Calu3 (cell line): ENCODE measurements around the gene RGS14. TPM values are rescaled to one million over a fixed set of nuclear protein-coding genes. Genes with fewer than 3 reads are reported as not detected.

Experiments
- BruUV-seq: library from RNA; stranded (reverse); fragments of 400-500 nt; replicated peaks from 2 replicates; lab custom pipeline; 2021; lab: Mats Ljungman, UMichigan
- CTCF ChIA-PET: fragments of 300-600 bp; sonication (Branson Sonifier 250); formaldehyde crosslinking; loops from one replicate; lab custom pipeline; 2022; ENCODE audit warnings: antibody characterized with exemption; lab: Charles Lee
- DNase-seq: peaks from one replicate; pipeline ENCODE4 v3.0.0; 2022
- H3K27ac Mint-ChIP-seq: one replicate; pipeline ENCODE4 v1.8.0; 2022; ENCODE audit warnings: mixed read lengths; ENCODE audit not compliant: unreplicated experiment
- H3K27me3 Mint-ChIP-seq: one replicate; pipeline ENCODE4 v1.8.0; 2022; ENCODE audit warnings: mixed read lengths; ENCODE audit not compliant: unreplicated experiment
- H3K36me3 Mint-ChIP-seq: one replicate; pipeline ENCODE4 v1.8.0; 2022; ENCODE audit warnings: mild to moderate bottlenecking, moderate library complexity, mixed read lengths; ENCODE audit not compliant: insufficient read depth, unreplicated experiment
- H3K4me1 Mint-ChIP-seq: one replicate; pipeline ENCODE4 v1.8.0; 2022; ENCODE audit warnings: mild to moderate bottlenecking, low read depth, mixed read lengths; ENCODE audit not compliant: unreplicated experiment
- H3K4me3 Mint-ChIP-seq: one replicate; pipeline ENCODE4 v1.8.0; 2022; ENCODE audit warnings: mild to moderate bottlenecking, low read depth, moderate library complexity, mixed read lengths; ENCODE audit not compliant: unreplicated experiment
- H3K9me3 Mint-ChIP-seq: one replicate; pipeline ENCODE4 v1.8.0; 2022; ENCODE audit warnings: low read depth, mixed read lengths; ENCODE audit not compliant: unreplicated experiment
- CTCF ChIP-seq: fragments of 200-600 bp; IDR thresholded peaks from one replicate; pipeline ENCODE4 v1.8.0; 2022; ENCODE audit warnings: antibody characterized with exemption; ENCODE audit not compliant: unreplicated experiment
- intact Hi-C: fragments of 100-400 bp; cut with micrococcal nuclease; formaldehyde crosslinking; loops from one replicate; pipeline ENCODE4 v1.10.0; 2022; ENCODE audit not compliant: unreplicated experiment
- total RNA-seq: library from RNA; stranded (reverse); gene quantifications from 2 replicates; pipeline ENCODE4 v1.2.3, GENCODE V29; 2022

RGS14 gene
- total RNA-seq, 1 experiment from 2014 or later, result 12.9 TPM

- TF ChIP-seq CTCF, result no peak
- Mint-ChIP-seq H3K4me3 (no peak overlapping the region), H3K9me3 (no peaks in the 10 kb centered on the region), H3K27me3 (no peaks in the 10 kb centered on the region), H3K27ac (no peak overlapping the region), H3K4me1 (peaks cover 38% of the 10 kb centered on the region), H3K36me3 (peaks cover 89% of the 10 kb centered on the region)
- intact Hi-C loops, result no loop called here
- DNase-seq, result no peak
- no TSS peak for BruUV-seq
- CTCF ChIA-PET, result no interaction called here
Measured at GRCh38 chr5:177329883-177330282, 27.8 kb upstream of the RGS14 start.

- TF ChIP-seq CTCF, result no peak
- BruUV-seq, result TSS peak; percentile 90
- CTCF ChIA-PET, result no interaction called here
- DNase-seq, result no peak
- intact Hi-C loops, result no loop called here
- Mint-ChIP-seq H3K27me3 (no peaks in the 10 kb centered on the region), H3K36me3 (peaks cover 89% of the 10 kb centered on the region), H3K4me3 (no peak overlapping the region), H3K27ac (peak overlapping the region; percentile 56), H3K4me1 (peaks cover 32% of the 10 kb centered on the region), H3K9me3 (no peaks in the 10 kb centered on the region)
Measured at GRCh38 chr5:177330991-177331842, 26.5 kb upstream of the RGS14 start.

GRCh38 chr5:177332031-177332895 lies 25.5 kb upstream of the RGS14 start:
- intact Hi-C loops, result no loop called here
- H3K27me3 Mint-ChIP-seq, result no peaks in the 10 kb centered on the region
- H3K4me1 Mint-ChIP-seq, result peaks cover 28% of the 10 kb centered on the region
- no peak for DNase-seq
- peaks cover 91% of the 10 kb centered on the region for H3K36me3 Mint-ChIP-seq
- H3K9me3 Mint-ChIP-seq, result no peaks in the 10 kb centered on the region
- no peak overlapping the region for H3K27ac Mint-ChIP-seq
- BruUV-seq, result no TSS peak
- CTCF ChIA-PET, result no interaction called here
- H3K4me3 Mint-ChIP-seq, result no peak overlapping the region
- no peak for TF ChIP-seq CTCF

DNA sequence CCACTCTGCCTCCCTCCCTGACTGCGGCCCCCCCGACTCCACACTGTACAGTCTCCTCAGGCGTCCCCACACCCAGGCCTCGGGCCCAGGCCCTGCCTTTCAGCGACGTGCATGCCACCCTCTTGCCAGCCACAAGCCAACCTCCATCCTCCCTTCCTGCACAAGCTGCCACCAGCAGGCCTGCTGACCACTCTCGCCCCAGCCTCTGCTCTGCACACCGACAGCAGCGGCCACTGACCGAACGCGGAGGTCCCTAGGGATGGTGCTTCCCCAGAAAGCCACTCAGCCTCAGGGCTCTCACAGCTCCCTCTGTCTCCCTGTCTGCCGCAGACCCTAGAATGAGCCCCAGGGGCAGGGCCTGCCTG lies 24.8 kb upstream of the RGS14 start:
- no peak for DNase-seq
- H3K4me3 Mint-ChIP-seq, result no peak overlapping the region
- no peak overlapping the region for H3K27ac Mint-ChIP-seq
- H3K36me3 Mint-ChIP-seq, result peaks cover 87% of the 10 kb centered on the region
- intact Hi-C loops, result no loop called here
- TF ChIP-seq CTCF, result no peak
- no TSS peak for BruUV-seq
- H3K9me3 Mint-ChIP-seq, result no peaks in the 10 kb centered on the region
- H3K4me1 Mint-ChIP-seq, result peaks cover 22% of the 10 kb centered on the region
- CTCF ChIA-PET, result no interaction called here
- no peaks in the 10 kb centered on the region for H3K27me3 Mint-ChIP-seq
